Measurements from ENCODE around the gene SPATA31C1.
"Not testable (repeated sequence)": the region's sequence is repeated elsewhere in the genome, so short reads cannot be mapped to it uniquely, and the experiment has no call there.

The SPATA31C1 gene

GRCh38 chr9:87887661-87888480 lies 29.9 kb upstream of the SPATA31C1 start:
- Histone ChIP-seq H3K4me2 (ENCODE audit: low read length) (no peak overlapping the region), H3K9ac (ENCODE audit: low read depth, low read length) (no peak overlapping the region), H3K4me1 (ENCODE audit: control insufficient read depth, insufficient read depth, low read length) (no peaks in the 10 kb centered on the region), H3K36me3 (ENCODE audit: insufficient read depth, low read length) (no peaks in the 10 kb centered on the region), H3K4me3 (ENCODE audit: low read length) (no peak overlapping the region), H3K27me3 (ENCODE audit: control insufficient read depth, insufficient read depth, low read length) (peaks cover 10% of the 10 kb centered on the region), H3K9me3 (replicated peaks; ENCODE audit: low read length) (no peaks in the 10 kb centered on the region)

- no peak overlapping the region for H3K9ac ChIP-seq (ENCODE audit: low read depth, low read length)
- H3K36me3 ChIP-seq (ENCODE audit: insufficient read depth, low read length), result no peaks in the 10 kb centered on the region
- H3K4me1 ChIP-seq (ENCODE audit: control insufficient read depth, insufficient read depth, low read length), result no peaks in the 10 kb centered on the region
- no peaks in the 10 kb centered on the region for H3K9me3 ChIP-seq (replicated peaks; ENCODE audit: low read length)
- no peak overlapping the region for H3K4me3 ChIP-seq (ENCODE audit: low read length)
- H3K4me2 ChIP-seq (ENCODE audit: low read length), result no peak overlapping the region
- peaks cover 10% of the 10 kb centered on the region for H3K27me3 ChIP-seq (ENCODE audit: control insufficient read depth, insufficient read depth, low read length)
Observed at GRCh38 chr9:87888501-87888900, 29.3 kb upstream of the SPATA31C1 start.

GRCh38 chr9:87889065-87889881 lies 28.5 kb upstream of the SPATA31C1 start:
- Histone ChIP-seq H3K4me3 (ENCODE audit: low read length) (no peak overlapping the region), H3K36me3 (ENCODE audit: insufficient read depth, low read length) (no peaks in the 10 kb centered on the region), H3K9me3 (replicated peaks; ENCODE audit: low read length) (no peaks in the 10 kb centered on the region), H3K4me1 (ENCODE audit: control insufficient read depth, insufficient read depth, low read length) (no peaks in the 10 kb centered on the region), H3K27me3 (ENCODE audit: control insufficient read depth, insufficient read depth, low read length) (peaks cover 10% of the 10 kb centered on the region), H3K9ac (ENCODE audit: low read depth, low read length) (no peak overlapping the region), H3K4me2 (ENCODE audit: low read length) (no peak overlapping the region)

GRCh38 chr9:87889882-87890252 lies 27.9 kb upstream of the SPATA31C1 start:
- Histone ChIP-seq H3K36me3 (ENCODE audit: insufficient read depth, low read length) (no peaks in the 10 kb centered on the region), H3K4me3 (ENCODE audit: low read length) (no peak overlapping the region), H3K9me3 (replicated peaks; ENCODE audit: low read length) (no peaks in the 10 kb centered on the region)

GRCh38 chr9:87890837-87891236 lies 26.9 kb upstream of the SPATA31C1 start:
- no peak overlapping the region for H3K4me3 ChIP-seq (ENCODE audit: low read length)

More at GRCh38 chr9:87889882-87890252, 27.9 kb upstream of the SPATA31C1 start:
- H3K9ac ChIP-seq (ENCODE audit: low read depth, low read length), result no peak overlapping the region
- no peak overlapping the region for H3K4me2 ChIP-seq (ENCODE audit: low read length)
- peaks cover 10% of the 10 kb centered on the region for H3K27me3 ChIP-seq (ENCODE audit: control insufficient read depth, insufficient read depth, low read length)
- no peaks in the 10 kb centered on the region for H3K4me1 ChIP-seq (ENCODE audit: control insufficient read depth, insufficient read depth, low read length)

GRCh38 chr9:87891754-87892153 lies 26.0 kb upstream of the SPATA31C1 start:
- H3K27me3 ChIP-seq (ENCODE audit: control insufficient read depth, insufficient read depth, low read length), result peaks cover 3% of the 10 kb centered on the region
- H3K9ac ChIP-seq (ENCODE audit: low read depth, low read length), result no peak overlapping the region
- no peak overlapping the region for H3K4me3 ChIP-seq (ENCODE audit: low read length)
- no peaks in the 10 kb centered on the region for H3K9me3 ChIP-seq (replicated peaks; ENCODE audit: low read length)
- no peak overlapping the region for H3K4me2 ChIP-seq (ENCODE audit: low read length)
- H3K4me1 ChIP-seq (ENCODE audit: control insufficient read depth, insufficient read depth, low read length), result no peaks in the 10 kb centered on the region
- no peaks in the 10 kb centered on the region for H3K36me3 ChIP-seq (ENCODE audit: insufficient read depth, low read length)

More at GRCh38 chr9:87890837-87891236, 26.9 kb upstream of the SPATA31C1 start:
- Histone ChIP-seq H3K9me3 (replicated peaks; ENCODE audit: low read length) (no peaks in the 10 kb centered on the region), H3K4me1 (ENCODE audit: control insufficient read depth, insufficient read depth, low read length) (no peaks in the 10 kb centered on the region), H3K36me3 (ENCODE audit: insufficient read depth, low read length) (no peaks in the 10 kb centered on the region), H3K4me2 (ENCODE audit: low read length) (no peak overlapping the region), H3K27me3 (ENCODE audit: control insufficient read depth, insufficient read depth, low read length) (peaks cover 10% of the 10 kb centered on the region), H3K9ac (ENCODE audit: low read depth, low read length) (no peak overlapping the region)

GRCh38 chr9:87892956-87893355 lies 24.8 kb upstream of the SPATA31C1 start:
- H3K9me3 ChIP-seq (replicated peaks; ENCODE audit: low read length), result no peaks in the 10 kb centered on the region
- no peaks in the 10 kb centered on the region for H3K36me3 ChIP-seq (ENCODE audit: insufficient read depth, low read length)
- no peak overlapping the region for H3K4me3 ChIP-seq (ENCODE audit: low read length)
- no peak overlapping the region for H3K4me2 ChIP-seq (ENCODE audit: low read length)
- no peak overlapping the region for H3K9ac ChIP-seq (ENCODE audit: low read depth, low read length)
- H3K4me1 ChIP-seq (ENCODE audit: control insufficient read depth, insufficient read depth, low read length), result no peaks in the 10 kb centered on the region
- H3K27me3 ChIP-seq (ENCODE audit: control insufficient read depth, insufficient read depth, low read length), result peaks cover 3% of the 10 kb centered on the region

GRCh38 chr9:87894998-87895625 lies 22.6 kb upstream of the SPATA31C1 start:
- no peaks in the 10 kb centered on the region for H3K4me1 ChIP-seq (ENCODE audit: control insufficient read depth, insufficient read depth, low read length)
- no peaks in the 10 kb centered on the region for H3K9me3 ChIP-seq (replicated peaks; ENCODE audit: low read length)
- no peak overlapping the region for H3K4me2 ChIP-seq (ENCODE audit: low read length)
- H3K4me3 ChIP-seq (ENCODE audit: low read length), result no peak overlapping the region
- no peak overlapping the region for H3K9ac ChIP-seq (ENCODE audit: low read depth, low read length)
- H3K36me3 ChIP-seq (ENCODE audit: insufficient read depth, low read length), result no peaks in the 10 kb centered on the region
- H3K27me3 ChIP-seq (ENCODE audit: control insufficient read depth, insufficient read depth, low read length), result peaks cover 4% of the 10 kb centered on the region

GRCh38 chr9:87896891-87897290 lies 20.9 kb upstream of the SPATA31C1 start:
- no peaks in the 10 kb centered on the region for H3K9me3 ChIP-seq (replicated peaks; ENCODE audit: low read length)
- no peaks in the 10 kb centered on the region for H3K4me1 ChIP-seq (ENCODE audit: control insufficient read depth, insufficient read depth, low read length)
- H3K36me3 ChIP-seq (ENCODE audit: insufficient read depth, low read length), result no peaks in the 10 kb centered on the region
- H3K9ac ChIP-seq (ENCODE audit: low read depth, low read length), result no peak overlapping the region
- no peak overlapping the region for H3K4me2 ChIP-seq (ENCODE audit: low read length)
- no peak overlapping the region for H3K4me3 ChIP-seq (ENCODE audit: low read length)
- peaks cover 4% of the 10 kb centered on the region for H3K27me3 ChIP-seq (ENCODE audit: control insufficient read depth, insufficient read depth, low read length)

GRCh38 chr9:87898151-87898550 lies 19.6 kb upstream of the SPATA31C1 start:
- Histone ChIP-seq H3K4me1 (ENCODE audit: control insufficient read depth, insufficient read depth, low read length) (no peaks in the 10 kb centered on the region), H3K4me3 (ENCODE audit: low read length) (no peak overlapping the region)

GRCh38 chr9:87902371-87902770 lies 15.4 kb upstream of the SPATA31C1 start:
- not testable (repeated sequence) for H3K9ac ChIP-seq (ENCODE audit: low read depth, low read length); H3K9me3 ChIP-seq (replicated peaks; ENCODE audit: low read length); H3K27me3 ChIP-seq (ENCODE audit: control insufficient read depth, insufficient read depth, low read length); H3K36me3 ChIP-seq (ENCODE audit: insufficient read depth, low read length); H3K4me3 ChIP-seq (ENCODE audit: low read length); H3K4me1 ChIP-seq (ENCODE audit: control insufficient read depth, insufficient read depth, low read length); H3K4me2 ChIP-seq (ENCODE audit: low read length)

More at GRCh38 chr9:87898151-87898550, 19.6 kb upstream of the SPATA31C1 start:
- H3K4me2 ChIP-seq (ENCODE audit: low read length), result no peak overlapping the region
- H3K27me3 ChIP-seq (ENCODE audit: control insufficient read depth, insufficient read depth, low read length), result peaks cover 4% of the 10 kb centered on the region
- H3K9me3 ChIP-seq (replicated peaks; ENCODE audit: low read length), result no peaks in the 10 kb centered on the region
- no peaks in the 10 kb centered on the region for H3K36me3 ChIP-seq (ENCODE audit: insufficient read depth, low read length)
- H3K9ac ChIP-seq (ENCODE audit: low read depth, low read length), result no peak overlapping the region
